Lung (tissue), 12 donors: ENCODE measurements around the gene ACIN1. TPM values are rescaled to one million over a fixed set of nuclear protein-coding genes. Genes with fewer than 3 reads are reported as not detected.
A peak's percentile ranks its signal among the peaks of the same experiment; 100 is the strongest.
"Not testable (repeated sequence)": the region's sequence is repeated elsewhere in the genome, so short reads cannot be mapped to it uniquely, and the experiment has no call there.

ENCODE experiments used
- ATAC-seq: fragments of 200-7000 bp; cut with Tn5 transposase; one replicate; pipeline ENCODE4 v1.9.1; 2020; ENCODE audit warnings: moderate number of reproducible peaks; ENCODE audit not compliant: insufficient read depth, low FRiP score
- DNase-seq, 3 donors: peaks; one replicate each; pipeline ENCODE4 v3.0.0-alpha.2; 2013 to 2017
- H3K27ac ChIP-seq, 2 donors: one replicate each; pipeline ENCODE4 v1.5.1; 2013; ENCODE audit warnings: mild to moderate bottlenecking in 2 of 2, moderate library complexity in 2 of 2, control low read depth in 1 of 2, inconsistent platforms in 1 of 2, low read depth in 1 of 2, low read length in 1 of 2
- H3K27me3 ChIP-seq, 3 donors: one replicate each; pipeline ENCODE4 v1.5.1; 2013; ENCODE audit warnings: low read length in 2 of 3; ENCODE audit not compliant: control insufficient read depth in 3 of 3, insufficient read depth in 3 of 3
- H3K36me3 ChIP-seq, 4 donors: one replicate each; pipeline ENCODE4 v1.5.1; 2013; ENCODE audit warnings: low read length in 4 of 4, mild to moderate bottlenecking in 1 of 4, moderate library complexity in 1 of 4; ENCODE audit not compliant: control insufficient read depth in 4 of 4, insufficient read depth in 4 of 4
- H3K4me1 ChIP-seq, 5 donors: one replicate each; pipeline ENCODE4 v1.5.1; 2013; ENCODE audit warnings: low read length in 5 of 5, mild to moderate bottlenecking in 2 of 5, moderate library complexity in 1 of 5; ENCODE audit not compliant: control insufficient read depth in 5 of 5, insufficient read depth in 5 of 5
- H3K4me3 ChIP-seq: one replicate; pipeline ENCODE4 v1.5.1; 2013; ENCODE audit warnings: mild to moderate bottlenecking, control low read depth, moderate library complexity
- H3K9ac ChIP-seq, 2 donors: one replicate each; pipeline ENCODE4 v1.5.1; 2013; ENCODE audit warnings: low read length in 2 of 2, control low read depth in 1 of 2; ENCODE audit not compliant: insufficient read depth in 1 of 2
- H3K9me3 ChIP-seq, 4 donors: one replicate each; pipeline ENCODE4 v1.5.1; 2013; ENCODE audit warnings: low read length in 3 of 4, mild to moderate bottlenecking in 1 of 4, moderate library complexity in 1 of 4; ENCODE audit not compliant: control insufficient read depth in 4 of 4, insufficient read depth in 3 of 4
- WGBS, 2 donors: extraction: QIAGEN DNeasy Blood & Tissue Kit; methylation state at CpG; one replicate each; pipeline ENCODE4 v1.1.7; 2013; 5-methylcytosine and 5-hydroxymethylcytosine counted together
- polyA plus RNA-seq, 2 donors: library from polyadenylated mRNA; stranded (reverse); fragments of 200-250 nt; gene quantifications; one replicate each; pipeline ENCODE4 v1.2.1, GENCODE V29; 2013
- total RNA-seq, 2 donors: library from RNA; depleted of rRNA in 1 of 2; stranded (reverse); fragments of >200 nt in 1 of 2; gene quantifications; one replicate each; pipeline ENCODE4 v1.2.1, GENCODE V29; 2014 to 2021
- TF ChIP-seq, protein P1 (sequence below): IDR thresholded peaks from 2 replicates; pipeline ENCODE4 v1.5.1; 2012; ENCODE audit warnings: mild to moderate bottlenecking; ENCODE audit errors: control extremely low read depth, extremely low read depth
- donor health status: control.
- donor health status: control.
- donor health status: Bipolar disorder and iron deficiency.
- donor health status: healthy.
- donor health status: DM: yes; HTN: yes; CAD: no.

ACIN1 gene
- total and polyA plus RNA-seq, 4 donors: 76.3 to 154 (median 115) TPM

DNA sequence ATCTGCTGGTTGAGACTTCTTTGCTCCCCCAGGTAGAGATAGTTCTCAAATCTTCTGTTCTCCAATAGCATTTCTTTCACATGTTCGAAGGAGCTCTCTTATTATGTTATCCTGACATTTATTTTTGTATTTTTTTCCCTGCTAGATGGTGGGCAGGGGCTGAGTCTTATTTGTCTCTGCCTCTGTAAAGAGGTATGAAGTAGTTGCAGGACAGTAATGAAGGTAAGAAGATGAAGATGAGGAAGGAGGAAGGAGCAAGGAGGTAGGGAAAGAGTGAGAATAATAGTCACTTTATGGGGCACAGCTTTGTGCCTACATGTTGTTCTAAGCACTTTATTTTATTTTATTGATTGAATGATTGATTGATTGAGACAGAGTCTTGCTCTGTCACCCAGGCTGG, 14.8 kb upstream of the ACIN1 start:
- Histone ChIP-seq H3K9me3 (no peaks in the 10 kb centered on the region), H3K4me1 (peaks cover 0 to 27% (median 8%) of the 10 kb centered on the region in 5 donors), H3K27ac (no peak overlapping the region), H3K27me3 (peaks cover 0 to 3% (median 0%) of the 10 kb centered on the region in 3 donors), H3K36me3 (no peaks in the 10 kb centered on the region), H3K9ac (no peak overlapping the region), H3K4me3 (no peak overlapping the region)
- TF ChIP-seq, protein P1, sequence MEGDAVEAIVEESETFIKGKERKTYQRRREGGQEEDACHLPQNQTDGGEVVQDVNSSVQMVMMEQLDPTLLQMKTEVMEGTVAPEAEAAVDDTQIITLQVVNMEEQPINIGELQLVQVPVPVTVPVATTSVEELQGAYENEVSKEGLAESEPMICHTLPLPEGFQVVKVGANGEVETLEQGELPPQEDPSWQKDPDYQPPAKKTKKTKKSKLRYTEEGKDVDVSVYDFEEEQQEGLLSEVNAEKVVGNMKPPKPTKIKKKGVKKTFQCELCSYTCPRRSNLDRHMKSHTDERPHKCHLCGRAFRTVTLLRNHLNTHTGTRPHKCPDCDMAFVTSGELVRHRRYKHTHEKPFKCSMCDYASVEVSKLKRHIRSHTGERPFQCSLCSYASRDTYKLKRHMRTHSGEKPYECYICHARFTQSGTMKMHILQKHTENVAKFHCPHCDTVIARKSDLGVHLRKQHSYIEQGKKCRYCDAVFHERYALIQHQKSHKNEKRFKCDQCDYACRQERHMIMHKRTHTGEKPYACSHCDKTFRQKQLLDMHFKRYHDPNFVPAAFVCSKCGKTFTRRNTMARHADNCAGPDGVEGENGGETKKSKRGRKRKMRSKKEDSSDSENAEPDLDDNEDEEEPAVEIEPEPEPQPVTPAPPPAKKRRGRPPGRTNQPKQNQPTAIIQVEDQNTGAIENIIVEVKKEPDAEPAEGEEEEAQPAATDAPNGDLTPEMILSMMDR: no peak
- DNase-seq (no peak), ATAC-seq (no peak)
- WGBS, 2 donors: 88 to 98% methylated on average over 1 of the region's 1 CpG

DNA sequence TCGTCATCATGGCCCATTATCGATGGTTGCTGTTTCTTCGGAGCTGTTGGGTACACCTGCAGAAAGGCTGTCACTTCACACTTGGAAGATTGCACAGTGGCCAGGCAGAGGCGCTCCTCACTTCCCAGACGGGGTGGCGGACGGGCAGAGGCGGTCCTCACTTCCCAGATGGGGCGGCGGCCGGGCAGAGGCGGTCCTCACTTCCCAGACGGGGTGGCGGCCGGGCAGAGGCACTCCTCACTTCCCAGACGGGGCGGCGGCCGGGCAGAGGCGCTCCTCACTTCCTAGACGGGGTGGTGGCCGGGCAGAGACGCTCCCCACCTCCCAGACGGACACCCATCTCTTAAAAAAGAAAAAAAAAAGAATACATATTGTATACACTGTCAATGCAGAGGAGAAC, 13.2 kb upstream of the ACIN1 start:
- not testable (repeated sequence) for H3K27ac ChIP-seq, H3K9me3 ChIP-seq, H3K27me3 ChIP-seq, H3K4me3 ChIP-seq, DNase-seq, ATAC-seq, H3K36me3 ChIP-seq, H3K9ac ChIP-seq
- WGBS, 2 donors: 91% methylated on average over 23 to 24 of the region's 24 CpGs
- peaks cover 0 to 16% (median 1%) of the 10 kb centered on the region in 5 donors for H3K4me1 ChIP-seq

DNA sequence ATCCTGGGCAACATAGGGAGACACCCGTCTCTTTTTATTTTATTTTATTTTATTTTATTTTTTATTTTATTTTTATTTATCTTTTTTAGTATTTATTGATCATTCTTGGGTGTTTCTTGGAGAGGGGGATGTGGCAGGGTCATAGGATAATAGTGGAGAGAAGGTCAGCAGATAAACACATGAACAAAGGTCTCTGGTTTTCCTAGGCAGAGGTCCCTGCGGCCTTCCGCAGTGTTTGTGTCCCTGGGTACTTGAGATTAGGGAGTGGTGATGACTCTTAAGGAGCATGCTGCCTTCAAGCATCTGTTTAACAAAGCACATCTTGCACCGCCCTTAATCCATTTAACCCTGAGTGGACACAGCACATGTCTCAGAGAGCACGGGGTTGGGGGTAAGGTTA, 12.7 kb upstream of the ACIN1 start:
- not testable (repeated sequence) for H3K9ac ChIP-seq, H3K9me3 ChIP-seq, H3K36me3 ChIP-seq, H3K4me3 ChIP-seq, H3K27ac ChIP-seq, ATAC-seq, DNase-seq, H3K27me3 ChIP-seq
- 92 to 93% methylated on average over 2 to 3 of the region's 5 CpGs for WGBS, 2 donors
- H3K4me1 ChIP-seq: peaks cover 0 to 10% (median 1%) of the 10 kb centered on the region in 5 donors

DNA sequence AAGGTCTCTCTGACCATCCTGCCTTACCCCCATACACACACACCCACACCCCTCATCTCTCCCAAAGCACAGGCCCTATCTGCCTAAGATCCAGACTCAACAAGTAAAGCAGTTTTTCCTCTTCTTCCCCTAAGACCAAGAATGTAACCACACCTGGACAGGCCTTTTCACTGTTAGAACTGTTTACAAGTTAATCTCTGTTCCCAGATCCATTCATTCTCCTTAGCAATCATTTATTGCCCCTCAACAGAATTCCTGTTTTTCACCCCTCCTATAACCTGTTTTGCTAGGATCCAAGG, 11.8 kb upstream of the ACIN1 start:
- Histone ChIP-seq H3K9me3 (no peaks in the 10 kb centered on the region), H3K9ac (no peak overlapping the region), H3K36me3 (no peaks in the 10 kb centered on the region), H3K27ac (peak overlapping the region in 1 of 2 donors; percentile 60), H3K4me1 (peaks cover 0 to 9% (median 0%) of the 10 kb centered on the region in 5 donors), H3K4me3 (no peak overlapping the region), H3K27me3 (peaks cover 0 to 3% (median 0%) of the 10 kb centered on the region in 3 donors)
- DNase-seq (no peak), ATAC-seq (no peak)
- TF ChIP-seq, protein P1: no peak

DNA sequence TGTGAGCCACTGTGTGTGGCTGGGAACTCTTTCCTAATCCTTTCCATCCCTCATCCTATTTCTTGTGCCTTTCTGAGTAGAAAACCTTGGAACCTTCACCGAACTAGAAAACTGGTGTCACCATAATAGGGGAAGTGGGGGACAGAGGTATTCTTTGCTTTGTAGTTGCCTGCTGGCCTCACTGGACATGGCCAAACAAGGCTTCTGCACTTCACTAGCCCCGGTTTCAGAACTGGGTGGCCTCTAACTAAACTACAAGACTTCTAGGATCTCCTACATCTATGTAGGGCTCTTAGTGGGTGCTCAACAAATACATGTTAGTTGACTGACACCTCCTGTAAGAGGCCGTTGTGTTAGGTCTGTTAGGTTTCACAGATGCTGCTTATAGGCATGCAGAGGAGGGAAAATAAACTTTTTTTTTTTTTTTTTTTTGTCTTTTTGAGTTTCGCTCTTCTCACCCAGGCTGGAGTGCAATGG, 10.4 kb upstream of the ACIN1 start:
- DNase-seq: no peak
- Histone ChIP-seq H3K4me1 (peaks cover 0 to 9% (median 0%) of the 10 kb centered on the region in 5 donors), H3K27ac (no peak overlapping the region), H3K27me3 (peaks cover 0 to 3% (median 0%) of the 10 kb centered on the region in 3 donors), H3K4me3 (no peak overlapping the region), H3K9ac (no peak overlapping the region), H3K36me3 (no peaks in the 10 kb centered on the region), H3K9me3 (no peaks in the 10 kb centered on the region)
- 72 to 88% methylated on average over 4 of the region's 4 CpGs for WGBS, 2 donors
- no peak for ATAC-seq
- TF ChIP-seq, protein P1: no peak
